GM12891 (cell line): ENCODE measurements around the gene HSD3B7.

Experiments used
- PAX5 ChIP-seq: IDR thresholded peaks from 2 replicates; pipeline ENCODE4 v1.6.1; 2011; ENCODE audit warnings: low read length, moderate library complexity, mild to moderate bottlenecking; ENCODE audit not compliant: insufficient read depth, severe bottlenecking
- POLR2A ChIP-seq: IDR thresholded peaks from 2 replicates; pipeline ENCODE4 v1.6.1; 2011; ENCODE audit warnings: low read depth, low read length, control low read depth
- SPI1 ChIP-seq: IDR thresholded peaks from 2 replicates; pipeline ENCODE4 v1.6.1; 2011; ENCODE audit warnings: low read depth, low read length, control low read depth
- TAF1 ChIP-seq: IDR thresholded peaks from 2 replicates; pipeline ENCODE4 v1.6.1; 2011; ENCODE audit warnings: low read depth, low read length, control low read depth

DNA sequence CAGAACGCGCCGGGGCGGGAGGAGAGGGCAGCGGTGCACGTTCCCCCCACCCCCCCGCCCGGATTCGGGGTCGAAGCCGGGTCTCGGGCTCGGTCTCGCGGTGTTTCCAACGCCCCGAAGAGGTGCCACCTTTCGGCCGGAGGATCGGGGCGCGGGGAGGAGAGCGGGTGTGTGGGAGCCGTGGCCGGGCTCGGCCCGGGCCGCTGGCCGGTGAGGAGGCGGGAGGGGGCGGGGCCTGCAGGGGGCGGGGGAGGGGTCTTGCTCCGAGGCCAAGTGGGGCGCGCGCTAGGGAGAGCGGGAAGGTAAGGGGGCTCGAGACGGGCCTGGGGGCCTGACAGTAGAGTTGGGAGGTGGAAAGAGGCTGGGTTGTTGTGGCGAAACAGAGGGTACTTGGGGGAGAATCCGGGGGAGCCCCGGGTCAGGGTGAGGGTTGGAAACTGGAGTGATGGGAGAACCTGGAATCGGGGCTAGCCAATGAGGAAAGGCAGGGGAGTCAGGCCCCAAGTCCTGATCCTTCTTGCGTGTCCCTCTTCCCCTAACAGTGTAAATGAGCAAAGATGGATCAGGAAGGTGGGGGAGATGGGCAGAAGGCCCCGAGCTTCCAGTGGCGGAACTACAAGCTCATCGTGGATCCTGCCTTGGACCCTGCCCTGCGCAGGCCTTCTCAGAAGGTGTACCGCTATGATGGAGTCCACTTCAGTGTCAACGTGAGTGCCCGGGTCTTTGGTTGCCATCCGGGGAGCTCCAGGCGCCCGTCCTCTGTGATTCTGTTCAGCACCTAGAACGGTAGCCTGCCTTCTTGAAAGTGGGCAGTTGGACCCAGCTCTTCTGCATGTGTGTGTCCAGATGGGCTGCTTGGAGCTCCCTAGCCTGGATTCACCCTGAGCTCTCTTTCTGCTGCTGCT lies 26.6 kb upstream of the HSD3B7 start:
- TF ChIP-seq POLR2A (no peak; the same call in 1 of the 2 replicates), PAX5 (no peak), TAF1 (no peak), SPI1 (no peak)
